Measurements from ENCODE around the gene CCNY.

The CCNY gene

GRCh38 chr10:35415505-35415904 is 79.2 kb downstream of the CCNY start:
- no peaks in the 10 kb centered on the region for H3K27me3 ChIP-seq (ENCODE audit: control insufficient read depth, low read length)
- no peaks in the 10 kb centered on the region for H3F3A ChIP-seq (ENCODE audit: control insufficient read depth, insufficient read depth)
- H3K4me3 ChIP-seq (ENCODE audit: low read length): no peak overlapping the region
- no peak overlapping the region for H3K4me2 ChIP-seq (ENCODE audit: low read length)
- TF ChIP-seq CTCF (IDR thresholded peaks at IDR 0.05; ENCODE audit: low read depth, low read length, poor library complexity, severe bottlenecking) (no peak), EZH2phosphoT487 (IDR thresholded peaks at IDR 0.05; ENCODE audit: borderline replicate concordance, low read length) (no peak)
- H3K9me3 ChIP-seq (ENCODE audit: control insufficient read depth, insufficient read depth, low read length): no peaks in the 10 kb centered on the region
- peaks cover 25% of the 10 kb centered on the region; the same call in 1 of the 2 replicates for H4K20me1 ChIP-seq (ENCODE audit: control insufficient read depth, insufficient read depth, low read depth, low read length)
- H3K27ac ChIP-seq (ENCODE audit: low read depth, low read length): no peak overlapping the region
- H3K36me3 ChIP-seq (ENCODE audit: control insufficient read depth, low read length): no peaks in the 10 kb centered on the region
- peaks cover 75% of the 10 kb centered on the region for H3K79me2 ChIP-seq (ENCODE audit: control insufficient read depth, low read length)
- peaks cover 21% of the 10 kb centered on the region for H3K4me1 ChIP-seq (ENCODE audit: control insufficient read depth, low read length)
- H3K9me2 ChIP-seq (replicated peaks; ENCODE audit: control insufficient read depth, low read length): no peaks in the 10 kb centered on the region

DNA sequence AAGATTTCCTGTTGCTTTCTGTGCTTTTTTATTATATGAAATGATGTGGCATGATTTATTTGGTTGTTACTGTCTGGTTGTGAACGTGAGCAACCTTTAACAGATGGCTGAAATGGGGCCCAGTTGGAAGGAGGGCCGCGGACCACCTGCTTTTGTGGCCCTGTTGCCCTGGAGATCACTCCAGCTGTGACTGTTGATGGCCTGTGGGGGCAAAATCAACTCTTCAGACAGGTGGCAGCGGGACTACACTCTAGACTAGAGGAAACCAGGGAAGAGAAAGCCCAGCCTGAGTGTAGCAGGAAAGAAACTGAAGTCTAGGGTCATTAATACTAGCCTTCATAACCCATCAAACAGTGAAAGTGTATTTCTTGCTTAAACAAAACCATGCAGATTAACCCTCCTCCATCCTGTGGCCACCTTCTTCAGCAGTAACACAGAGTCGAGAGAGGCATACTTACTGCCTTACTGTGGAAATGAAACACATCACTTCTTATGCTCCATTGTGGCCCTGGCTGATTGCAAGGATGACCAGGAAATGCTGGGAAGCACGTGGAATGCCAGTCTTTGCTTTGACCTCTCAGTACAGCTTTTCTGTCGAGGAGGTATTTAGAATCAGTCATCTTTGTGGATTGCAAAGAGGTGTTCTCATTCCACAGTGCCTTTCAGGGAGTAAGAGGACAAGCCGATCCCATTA is 80.5 kb downstream of the CCNY start:
- no peak for TF ChIP-seq CTCF (IDR thresholded peaks at IDR 0.05; ENCODE audit: low read depth, low read length, poor library complexity, severe bottlenecking)
- TF ChIP-seq EZH2phosphoT487 (IDR thresholded peaks at IDR 0.05; ENCODE audit: borderline replicate concordance, low read length): no peak
- peaks cover 71% of the 10 kb centered on the region for H3K79me2 ChIP-seq (ENCODE audit: control insufficient read depth, low read length)
- H3K36me3 ChIP-seq (ENCODE audit: control insufficient read depth, low read length): no peaks in the 10 kb centered on the region
- no peak overlapping the region; the same call in 1 of the 2 replicates for H3K4me2 ChIP-seq (ENCODE audit: low read length)
- H3F3A ChIP-seq (ENCODE audit: control insufficient read depth, insufficient read depth): no peaks in the 10 kb centered on the region
- no peaks in the 10 kb centered on the region for H3K9me3 ChIP-seq (ENCODE audit: control insufficient read depth, insufficient read depth, low read length)
- no peak overlapping the region for H3K27ac ChIP-seq (ENCODE audit: low read depth, low read length)
- no peaks in the 10 kb centered on the region for H3K27me3 ChIP-seq (ENCODE audit: control insufficient read depth, low read length)
- no peak overlapping the region for H3K4me3 ChIP-seq (ENCODE audit: low read length)
- H4K20me1 ChIP-seq (ENCODE audit: control insufficient read depth, insufficient read depth, low read depth, low read length): peaks cover 21% of the 10 kb centered on the region; the same call in 1 of the 2 replicates
- no peaks in the 10 kb centered on the region for H3K9me2 ChIP-seq (replicated peaks; ENCODE audit: control insufficient read depth, low read length)
- H3K4me1 ChIP-seq (ENCODE audit: control insufficient read depth, low read length): peaks cover 21% of the 10 kb centered on the region

GRCh38 chr10:35417313-35417625 is 81.0 kb downstream of the CCNY start:
- H3K27ac ChIP-seq (ENCODE audit: low read depth, low read length): no peak overlapping the region
- H4K20me1 ChIP-seq (ENCODE audit: control insufficient read depth, insufficient read depth, low read depth, low read length): peaks cover 21% of the 10 kb centered on the region; the same call in 1 of the 2 replicates
- no peak overlapping the region for H3K4me2 ChIP-seq (ENCODE audit: low read length)
- peaks cover 21% of the 10 kb centered on the region for H3K4me1 ChIP-seq (ENCODE audit: control insufficient read depth, low read length)
- no peaks in the 10 kb centered on the region for H3K9me3 ChIP-seq (ENCODE audit: control insufficient read depth, insufficient read depth, low read length)
- peaks cover 68% of the 10 kb centered on the region for H3K79me2 ChIP-seq (ENCODE audit: control insufficient read depth, low read length)
- H3K36me3 ChIP-seq (ENCODE audit: control insufficient read depth, low read length): no peaks in the 10 kb centered on the region
- H3F3A ChIP-seq (ENCODE audit: control insufficient read depth, insufficient read depth): no peaks in the 10 kb centered on the region
- TF ChIP-seq EZH2phosphoT487 (IDR thresholded peaks at IDR 0.05; ENCODE audit: borderline replicate concordance, low read length) (no peak), CTCF (IDR thresholded peaks at IDR 0.05; ENCODE audit: low read depth, low read length, poor library complexity, severe bottlenecking) (no peak)
- H3K4me3 ChIP-seq (ENCODE audit: low read length): no peak overlapping the region
- no peaks in the 10 kb centered on the region for H3K27me3 ChIP-seq (ENCODE audit: control insufficient read depth, low read length)
- no peaks in the 10 kb centered on the region for H3K9me2 ChIP-seq (replicated peaks; ENCODE audit: control insufficient read depth, low read length)

Measured in DOHH2 (cell line).